B cell (primary cell): ENCODE data around the gene APRT. TPM values are rescaled to one million over a fixed set of nuclear protein-coding genes. Genes with fewer than 3 reads are reported as not detected.

Experiments used
- ATAC-seq: fragments of 200-7000 bp; cut with Tn5 transposase; one replicate; pipeline ENCODE4 v1.10.0; 2021; ENCODE audit warnings: low read depth, mild to moderate bottlenecking, moderate number of reproducible peaks, moderate library complexity
- CTCF ChIA-PET: fragments of 350-600 bp; sonication (Branson Sonifier 250); formaldehyde crosslinking; loops from one replicate; lab custom pipeline; 2021; ENCODE audit warnings: antibody characterized with exemption, inconsistent platforms; lab: Charles Lee
- POLR2A ChIA-PET: fragments of 350-600 bp; sonication (Branson Sonifier 250); formaldehyde crosslinking; loops from one replicate; lab custom pipeline; 2021; ENCODE audit warnings: antibody characterized with exemption; lab: Charles Lee
- DNase-seq: peaks from one replicate; pipeline ENCODE4 v3.0.0; 2013
- H2AFZ ChIP-seq: 2 replicates; pipeline ENCODE4 v1.6.1; 2012; ENCODE audit warnings: mild to moderate bottlenecking, low read depth, low read length; ENCODE audit not compliant: insufficient read depth, poor library complexity, severe bottlenecking
- H3K27ac ChIP-seq, 2 donors: 1 replicate in 1 of 2; 2 replicates in 1 of 2; pipeline ENCODE4 v1.5.1; 2012 to 2013; ENCODE audit warnings: low read length in 2 of 2, mild to moderate bottlenecking in 2 of 2, moderate library complexity in 1 of 2
- H3K27me3 ChIP-seq, 4 experiments: fragments of 200-600 bp in 1 of 4; sonication (generic) in 1 of 4; replicated peaks in 1 of 4; 1 replicate in 2 of 4; 2 replicates in 2 of 4; pipeline versions ENCODE4 v1.6.1 to v1.7.0; 2013 to 2016; ENCODE audit warnings: low read length in 3 of 4, mild to moderate bottlenecking in 2 of 4, mixed read lengths in 1 of 4, moderate library complexity in 1 of 4; ENCODE audit not compliant: insufficient read depth in 4 of 4, control insufficient read depth in 3 of 4; ENCODE audit errors: control extremely low read depth in 1 of 4
- H3K36me3 ChIP-seq, 2 experiments: replicated peaks in 1 of 2; 1 replicate in 1 of 2; 2 replicates in 1 of 2; pipeline versions ENCODE4 v1.6.1 to v1.7.1; 2013; ENCODE audit warnings: low read length in 1 of 2; ENCODE audit not compliant: insufficient read depth in 2 of 2, control insufficient read depth in 1 of 2; ENCODE audit errors: control extremely low read depth in 1 of 2, extremely low read depth in 1 of 2
- H3K4me1 ChIP-seq, 2 donors: fragments of 200-600 bp in 1 of 2; sonication (generic) in 1 of 2; 1 replicate in 1 of 2; 2 replicates in 1 of 2; pipeline versions ENCODE4 v1.5.1 to v1.6.1; 2013 to 2017; ENCODE audit warnings: low read length in 2 of 2; ENCODE audit not compliant: control insufficient read depth in 2 of 2, insufficient read depth in 2 of 2
- H3K4me2 ChIP-seq: replicated peaks from 2 replicates; pipeline ENCODE3; 2012; ENCODE audit warnings: mild to moderate bottlenecking, low read depth, low read length; ENCODE audit not compliant: poor library complexity, severe bottlenecking
- H3K4me3 ChIP-seq, 5 experiments: fragments of 200-600 bp in 1 of 5; sonication (generic) in 1 of 5; 1 replicate in 3 of 5; 2 replicates in 2 of 5; pipeline versions ENCODE4 v1.5.1 to v1.7.0; 2011 to 2016; ENCODE audit warnings: low read length in 4 of 5, mild to moderate bottlenecking in 4 of 5, low read depth in 2 of 5, control low read depth in 1 of 5, moderate library complexity in 1 of 5; ENCODE audit not compliant: insufficient read depth in 1 of 5; ENCODE audit errors: control extremely low read depth in 1 of 5, extremely low read depth in 1 of 5
- H3K79me2 ChIP-seq: fragments of 200-600 bp; sonication (generic); one replicate; pipeline ENCODE4 v1.6.0; 2016; ENCODE audit warnings: low read length; ENCODE audit not compliant: control insufficient read depth, insufficient read depth
- H3K9ac ChIP-seq: fragments of 200-600 bp; sonication (generic); 2 replicates; pipeline ENCODE4 v1.6.1; 2017; ENCODE audit warnings: mild to moderate bottlenecking, low read length, moderate library complexity
- H3K9me3 ChIP-seq, 3 donors: one replicate each; pipeline versions ENCODE4 v1.6.1 to v1.7.1; 2013; ENCODE audit warnings: low read length in 2 of 3; ENCODE audit not compliant: control insufficient read depth in 2 of 3, insufficient read depth in 1 of 3; ENCODE audit errors: control extremely low read depth in 1 of 3
- H4K20me1 ChIP-seq: 2 replicates; pipeline ENCODE4 v1.6.0; 2012; ENCODE audit warnings: mild to moderate bottlenecking, low read length; ENCODE audit not compliant: insufficient read depth, control insufficient read depth, poor library complexity, severe bottlenecking
- H3K27ac Mint-ChIP-seq: one replicate; pipeline ENCODE4 v1.8.0; 2021; ENCODE audit warnings: mixed read lengths
- H3K27me3 Mint-ChIP-seq: one replicate; pipeline ENCODE4 v1.8.0; 2021; ENCODE audit warnings: mixed read lengths
- H3K4me1 Mint-ChIP-seq: one replicate; pipeline ENCODE4 v1.8.0; 2021; ENCODE audit warnings: mixed read lengths
- H3K4me3 Mint-ChIP-seq: one replicate; pipeline ENCODE4 v1.8.0; 2021; ENCODE audit warnings: mixed read lengths
- H3K9me3 Mint-ChIP-seq: one replicate; pipeline ENCODE4 v1.8.0; 2022; ENCODE audit warnings: mixed read lengths; ENCODE audit not compliant: insufficient read depth
- CTCF ChIP-seq: fragments of 200-600 bp; IDR thresholded peaks from one replicate; pipeline ENCODE4 v1.8.0; 2022; ENCODE audit warnings: antibody characterized with exemption, mild to moderate bottlenecking
- EZH2 ChIP-seq: IDR thresholded peaks from 2 replicates; pipeline ENCODE4 v1.6.1; 2012; ENCODE audit warnings: borderline replicate concordance, low read depth, mild to moderate bottlenecking, moderate library complexity, low read length; ENCODE audit not compliant: insufficient read depth, poor library complexity, severe bottlenecking
- WGBS: methylation state at CpG from one replicate; pipeline ENCODE4 v1.1.5; 2013; ENCODE audit warnings: missing lambda C conversion rate; ENCODE audit not compliant: insufficient coverage; 5-methylcytosine and 5-hydroxymethylcytosine counted together
- intact Hi-C: fragments of 100-400 bp; cut with micrococcal nuclease; formaldehyde crosslinking; loops from one replicate; pipeline ENCODE4 v1.10.0; 2022
- polyA plus RNA-seq: library from polyadenylated mRNA; depleted of rRNA; stranded (reverse); fragments of >200 nt; gene quantifications from 2 replicates; pipeline ENCODE4 v1.2.3, GENCODE V29; 2012
- total RNA-seq, 2 donors: library from RNA; stranded (reverse); fragments of 120-200 nt in 1 of 2; gene quantifications; 1 replicate in 1 of 2; 2 replicates in 1 of 2; pipeline versions ENCODE4 v1.2.3 to v1.2.4, GENCODE V29; 2013 to 2022

The APRT gene
- total and polyA plus RNA-seq, 2 donors (not counting 1 experiment from before 2014, with no cell fraction given) = 124 to 161 TPM

- no peaks in the 10 kb centered on the region for H3K27me3 Mint-ChIP-seq
- ChIA-PET CTCF (interaction anchor here (1.1 to 1.2 kb wide), 2 partner anchors 18 to 102 kb away, joined by 3 read pairs; no protein-coding TSS in a partner anchor), POLR2A (no interaction called here)
- no peaks in the 10 kb centered on the region for H3K9me3 Mint-ChIP-seq
- Histone ChIP-seq H4K20me1 (peaks cover 20% of the 10 kb centered on the region), H3K4me1 (no peaks in the 10 kb centered on the region), H3K9ac (no peak overlapping the region), H3K9me3 (no peaks in the 10 kb centered on the region), H3K4me3 (no peak overlapping the region), H3K27me3 (no peaks in the 10 kb centered on the region), H3K36me3 (peaks cover 0 to 14% of the 10 kb centered on the region in 2 experiments), H2AFZ (no peak overlapping the region), H3K4me2 (no peak overlapping the region), H3K27ac (no peak overlapping the region), H3K79me2 (peaks cover 21% of the 10 kb centered on the region)
- WGBS = 96% methylated on average over 24 of the region's 24 CpGs
- intact Hi-C loops = no loop called here
- no peak overlapping the region for H3K27ac Mint-ChIP-seq
- DNase-seq (no peak), ATAC-seq (no peak)
- no peaks in the 10 kb centered on the region for H3K4me1 Mint-ChIP-seq
- TF ChIP-seq CTCF (no peak), EZH2 (no peak)
- no peak overlapping the region for H3K4me3 Mint-ChIP-seq
Observed at GRCh38 chr16:88839745-88840599, 28.2 kb upstream of the APRT start.

GRCh38 chr16:88839026-88839529, 27.4 kb upstream of the APRT start:
- intact Hi-C loops = no loop called here
- no peak overlapping the region for H2AFZ ChIP-seq
- H3K9me3 Mint-ChIP-seq = no peaks in the 10 kb centered on the region
- H3K27me3 ChIP-seq = no peaks in the 10 kb centered on the region
- no peak overlapping the region for H3K9ac ChIP-seq
- no peaks in the 10 kb centered on the region for H3K4me1 Mint-ChIP-seq
- H3K4me2 ChIP-seq = no peak overlapping the region
- H3K4me1 ChIP-seq = no peaks in the 10 kb centered on the region
- H3K9me3 ChIP-seq = no peaks in the 10 kb centered on the region
- no peak for ATAC-seq
- H3K27me3 Mint-ChIP-seq = no peaks in the 10 kb centered on the region
- H3K27ac Mint-ChIP-seq = no peak overlapping the region
- 87% methylated on average over 39 of the region's 39 CpGs for WGBS
- DNase-seq = no peak
- TF ChIP-seq CTCF = no peak
- no peak overlapping the region for H3K27ac ChIP-seq
- peaks cover 0 to 14% of the 10 kb centered on the region in 2 experiments for H3K36me3 ChIP-seq
- H4K20me1 ChIP-seq = peaks cover 12% of the 10 kb centered on the region
- H3K4me3 ChIP-seq = no peak overlapping the region
- peaks cover 14% of the 10 kb centered on the region for H3K79me2 ChIP-seq
- no peak overlapping the region for H3K4me3 Mint-ChIP-seq
- ChIA-PET POLR2A (no interaction called here), CTCF (interaction anchor here (1.1 to 1.2 kb wide), 2 partner anchors 19 to 101 kb away, joined by 3 read pairs; no protein-coding TSS in a partner anchor)
